ENCODE results near the gene PRODH2. TPM values are rescaled to one million over a fixed set of nuclear protein-coding genes. Genes with fewer than 3 reads are reported as not detected.

PRODH2 gene
- total and polyA plus RNA-seq, 2 of the 13 experiments (the other 11 are each of a cell fraction or from before 2014, with no cell fraction given), result 86.7 to 118 TPM

DNA sequence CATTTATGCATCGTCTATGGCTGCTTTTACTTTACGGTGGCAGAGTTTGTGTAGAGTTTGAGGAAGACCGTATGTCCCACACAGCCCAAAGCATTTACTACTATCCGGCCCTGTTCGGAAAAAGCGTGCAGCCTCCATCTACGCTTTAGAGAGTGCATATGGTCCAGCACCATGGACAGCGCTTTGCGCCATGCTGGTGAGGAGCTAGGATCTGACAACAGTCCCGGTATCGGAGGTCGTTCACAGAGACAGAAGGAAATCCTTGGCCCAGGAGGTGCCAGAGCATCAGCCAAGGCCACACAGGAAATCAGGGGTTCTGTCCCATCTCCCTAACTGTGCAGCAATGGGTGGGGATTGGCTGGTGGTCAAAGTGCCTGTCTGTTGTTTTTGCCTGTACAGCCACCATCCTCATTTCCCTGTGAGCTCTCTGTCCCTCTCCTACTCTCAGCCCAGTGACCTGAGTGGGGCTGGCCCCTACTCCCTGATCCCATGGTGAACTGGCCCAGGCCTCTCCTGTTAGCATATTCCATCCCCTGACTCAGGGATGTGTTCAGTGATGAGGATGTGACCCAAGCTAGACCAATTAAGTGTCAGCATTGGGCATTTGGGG is 16.2 kb upstream of the PRODH2 start (continued):
- TF ChIP-seq SNRNP70 (IDR thresholded peaks at IDR 0.05; ENCODE audit: low read depth, low read length) (no peak), NFE2L2 (IDR thresholded peaks at IDR 0.05; ENCODE audit: low read length) (no peak), CCDC6 (CRISPR knock-in tag; IDR thresholded peaks at IDR 0.05) (peak; percentile 85), ZNF232 (CRISPR knock-in tag; IDR thresholded peaks at IDR 0.05; ENCODE audit: borderline replicate concordance) (peak; percentile 97), SNAPC2 (CRISPR knock-in tag; IDR thresholded peaks at IDR 0.05) (0 out of 2 replicates have a peak, but pooled peaks have one; percentile 29), ZNF746 (CRISPR knock-in tag; IDR thresholded peaks at IDR 0.05) (peak; percentile 66; the same call in 1 of the 2 replicates), PAWR (CRISPR knock-in tag; IDR thresholded peaks at IDR 0.05; ENCODE audit: borderline replicate concordance) (no peak), ZNF558 (CRISPR knock-in tag; IDR thresholded peaks at IDR 0.05; ENCODE audit: borderline replicate concordance) (peak; percentile 96; the same call in 1 of the 2 replicates), HOXA3 (CRISPR knock-in tag; IDR thresholded peaks at IDR 0.05) (peak; percentile 74), SMYD3 (CRISPR knock-in tag; IDR thresholded peaks at IDR 0.05) (peak; percentile 78; the same call in 1 of the 2 replicates)
- TF ChIP-seq, protein P1, sequence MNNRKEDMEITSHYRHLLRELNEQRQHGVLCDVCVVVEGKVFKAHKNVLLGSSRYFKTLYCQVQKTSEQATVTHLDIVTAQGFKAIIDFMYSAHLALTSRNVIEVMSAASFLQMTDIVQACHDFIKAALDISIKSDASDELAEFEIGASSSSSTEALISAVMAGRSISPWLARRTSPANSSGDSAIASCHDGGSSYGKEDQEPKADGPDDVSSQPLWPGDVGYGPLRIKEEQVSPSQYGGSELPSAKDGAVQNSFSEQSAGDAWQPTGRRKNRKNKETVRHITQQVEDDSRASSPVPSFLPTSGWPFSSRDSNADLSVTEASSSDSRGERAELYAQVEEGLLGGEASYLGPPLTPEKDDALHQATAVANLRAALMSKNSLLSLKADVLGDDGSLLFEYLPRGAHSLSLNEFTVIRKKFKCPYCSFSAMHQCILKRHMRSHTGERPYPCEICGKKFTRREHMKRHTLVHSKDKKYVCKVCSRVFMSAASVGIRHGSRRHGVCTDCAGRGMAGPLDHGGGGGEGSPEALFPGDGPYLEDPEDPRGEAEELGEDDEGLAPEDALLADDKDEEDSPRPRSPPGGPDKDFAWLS (CRISPR knock-in tag; IDR thresholded peaks at IDR 0.05; ENCODE audit: borderline replicate concordance), result no peak
- TF ChIP-seq, protein P2, sequence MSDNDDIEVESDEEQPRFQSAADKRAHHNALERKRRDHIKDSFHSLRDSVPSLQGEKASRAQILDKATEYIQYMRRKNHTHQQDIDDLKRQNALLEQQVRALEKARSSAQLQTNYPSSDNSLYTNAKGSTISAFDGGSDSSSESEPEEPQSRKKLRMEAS (IDR thresholded peaks at IDR 0.05), result peak; percentile 75
- TF ChIP-seq, protein P3, sequence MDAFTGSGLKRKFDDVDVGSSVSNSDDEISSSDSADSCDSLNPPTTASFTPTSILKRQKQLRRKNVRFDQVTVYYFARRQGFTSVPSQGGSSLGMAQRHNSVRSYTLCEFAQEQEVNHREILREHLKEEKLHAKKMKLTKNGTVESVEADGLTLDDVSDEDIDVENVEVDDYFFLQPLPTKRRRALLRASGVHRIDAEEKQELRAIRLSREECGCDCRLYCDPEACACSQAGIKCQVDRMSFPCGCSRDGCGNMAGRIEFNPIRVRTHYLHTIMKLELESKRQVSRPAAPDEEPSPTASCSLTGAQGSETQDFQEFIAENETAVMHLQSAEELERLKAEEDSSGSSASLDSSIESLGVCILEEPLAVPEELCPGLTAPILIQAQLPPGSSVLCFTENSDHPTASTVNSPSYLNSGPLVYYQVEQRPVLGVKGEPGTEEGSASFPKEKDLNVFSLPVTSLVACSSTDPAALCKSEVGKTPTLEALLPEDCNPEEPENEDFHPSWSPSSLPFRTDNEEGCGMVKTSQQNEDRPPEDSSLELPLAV (CRISPR knock-in tag; conservative IDR thresholded peaks at IDR 0.05; ENCODE audit: low read depth), result 0 out of 2 replicates have a peak, but pooled peaks have one; percentile 54
- TF ChIP-seq, protein P4, sequence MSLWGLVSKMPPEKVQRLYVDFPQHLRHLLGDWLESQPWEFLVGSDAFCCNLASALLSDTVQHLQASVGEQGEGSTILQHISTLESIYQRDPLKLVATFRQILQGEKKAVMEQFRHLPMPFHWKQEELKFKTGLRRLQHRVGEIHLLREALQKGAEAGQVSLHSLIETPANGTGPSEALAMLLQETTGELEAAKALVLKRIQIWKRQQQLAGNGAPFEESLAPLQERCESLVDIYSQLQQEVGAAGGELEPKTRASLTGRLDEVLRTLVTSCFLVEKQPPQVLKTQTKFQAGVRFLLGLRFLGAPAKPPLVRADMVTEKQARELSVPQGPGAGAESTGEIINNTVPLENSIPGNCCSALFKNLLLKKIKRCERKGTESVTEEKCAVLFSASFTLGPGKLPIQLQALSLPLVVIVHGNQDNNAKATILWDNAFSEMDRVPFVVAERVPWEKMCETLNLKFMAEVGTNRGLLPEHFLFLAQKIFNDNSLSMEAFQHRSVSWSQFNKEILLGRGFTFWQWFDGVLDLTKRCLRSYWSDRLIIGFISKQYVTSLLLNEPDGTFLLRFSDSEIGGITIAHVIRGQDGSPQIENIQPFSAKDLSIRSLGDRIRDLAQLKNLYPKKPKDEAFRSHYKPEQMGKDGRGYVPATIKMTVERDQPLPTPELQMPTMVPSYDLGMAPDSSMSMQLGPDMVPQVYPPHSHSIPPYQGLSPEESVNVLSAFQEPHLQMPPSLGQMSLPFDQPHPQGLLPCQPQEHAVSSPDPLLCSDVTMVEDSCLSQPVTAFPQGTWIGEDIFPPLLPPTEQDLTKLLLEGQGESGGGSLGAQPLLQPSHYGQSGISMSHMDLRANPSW (CRISPR knock-in tag; IDR thresholded peaks at IDR 0.05; ENCODE audit: borderline replicate concordance), result no peak
- TF ChIP-seq, protein P5, sequence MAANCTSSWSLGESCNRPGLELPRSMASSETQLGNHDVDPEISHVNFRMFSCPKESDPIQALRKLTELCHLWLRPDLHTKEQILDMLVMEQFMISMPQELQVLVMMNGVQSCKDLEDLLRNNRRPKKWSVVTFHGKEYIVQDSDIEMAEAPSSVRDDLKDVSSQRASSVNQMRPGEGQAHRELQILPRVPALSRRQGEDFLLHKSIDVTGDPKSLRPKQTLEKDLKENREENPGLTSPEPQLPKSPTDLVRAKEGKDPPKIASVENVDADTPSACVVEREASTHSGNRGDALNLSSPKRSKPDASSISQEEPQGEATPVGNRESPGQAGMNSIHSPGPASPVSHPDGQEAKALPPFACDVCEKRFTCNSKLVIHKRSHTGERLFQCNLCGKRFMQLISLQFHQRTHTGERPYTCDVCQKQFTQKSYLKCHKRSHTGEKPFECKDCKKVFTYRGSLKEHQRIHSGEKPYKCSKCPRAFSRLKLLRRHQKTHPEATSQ (CRISPR knock-in tag; IDR thresholded peaks at IDR 0.05; ENCODE audit: borderline replicate concordance), result 0 out of 2 replicates have a peak, but pooled peaks have one; percentile 49
- TF ChIP-seq, protein P6, sequence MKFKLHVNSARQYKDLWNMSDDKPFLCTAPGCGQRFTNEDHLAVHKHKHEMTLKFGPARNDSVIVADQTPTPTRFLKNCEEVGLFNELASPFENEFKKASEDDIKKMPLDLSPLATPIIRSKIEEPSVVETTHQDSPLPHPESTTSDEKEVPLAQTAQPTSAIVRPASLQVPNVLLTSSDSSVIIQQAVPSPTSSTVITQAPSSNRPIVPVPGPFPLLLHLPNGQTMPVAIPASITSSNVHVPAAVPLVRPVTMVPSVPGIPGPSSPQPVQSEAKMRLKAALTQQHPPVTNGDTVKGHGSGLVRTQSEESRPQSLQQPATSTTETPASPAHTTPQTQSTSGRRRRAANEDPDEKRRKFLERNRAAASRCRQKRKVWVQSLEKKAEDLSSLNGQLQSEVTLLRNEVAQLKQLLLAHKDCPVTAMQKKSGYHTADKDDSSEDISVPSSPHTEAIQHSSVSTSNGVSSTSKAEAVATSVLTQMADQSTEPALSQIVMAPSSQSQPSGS (CRISPR knock-in tag; IDR thresholded peaks at IDR 0.05), result peak; percentile 95
- TF ChIP-seq, protein P7, sequence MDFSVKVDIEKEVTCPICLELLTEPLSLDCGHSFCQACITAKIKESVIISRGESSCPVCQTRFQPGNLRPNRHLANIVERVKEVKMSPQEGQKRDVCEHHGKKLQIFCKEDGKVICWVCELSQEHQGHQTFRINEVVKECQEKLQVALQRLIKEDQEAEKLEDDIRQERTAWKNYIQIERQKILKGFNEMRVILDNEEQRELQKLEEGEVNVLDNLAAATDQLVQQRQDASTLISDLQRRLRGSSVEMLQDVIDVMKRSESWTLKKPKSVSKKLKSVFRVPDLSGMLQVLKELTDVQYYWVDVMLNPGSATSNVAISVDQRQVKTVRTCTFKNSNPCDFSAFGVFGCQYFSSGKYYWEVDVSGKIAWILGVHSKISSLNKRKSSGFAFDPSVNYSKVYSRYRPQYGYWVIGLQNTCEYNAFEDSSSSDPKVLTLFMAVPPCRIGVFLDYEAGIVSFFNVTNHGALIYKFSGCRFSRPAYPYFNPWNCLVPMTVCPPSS (IDR thresholded peaks at IDR 0.05), result no peak
